ENCODE results near the gene CBARP. TPM values are rescaled to one million over a fixed set of nuclear protein-coding genes. Genes with fewer than 3 reads are reported as not detected.

Gene CBARP
- total and polyA plus RNA-seq, 2 of the 4 experiments (the other 2 are of a cell fraction), result 0.18 to 3.9 TPM

DNA sequence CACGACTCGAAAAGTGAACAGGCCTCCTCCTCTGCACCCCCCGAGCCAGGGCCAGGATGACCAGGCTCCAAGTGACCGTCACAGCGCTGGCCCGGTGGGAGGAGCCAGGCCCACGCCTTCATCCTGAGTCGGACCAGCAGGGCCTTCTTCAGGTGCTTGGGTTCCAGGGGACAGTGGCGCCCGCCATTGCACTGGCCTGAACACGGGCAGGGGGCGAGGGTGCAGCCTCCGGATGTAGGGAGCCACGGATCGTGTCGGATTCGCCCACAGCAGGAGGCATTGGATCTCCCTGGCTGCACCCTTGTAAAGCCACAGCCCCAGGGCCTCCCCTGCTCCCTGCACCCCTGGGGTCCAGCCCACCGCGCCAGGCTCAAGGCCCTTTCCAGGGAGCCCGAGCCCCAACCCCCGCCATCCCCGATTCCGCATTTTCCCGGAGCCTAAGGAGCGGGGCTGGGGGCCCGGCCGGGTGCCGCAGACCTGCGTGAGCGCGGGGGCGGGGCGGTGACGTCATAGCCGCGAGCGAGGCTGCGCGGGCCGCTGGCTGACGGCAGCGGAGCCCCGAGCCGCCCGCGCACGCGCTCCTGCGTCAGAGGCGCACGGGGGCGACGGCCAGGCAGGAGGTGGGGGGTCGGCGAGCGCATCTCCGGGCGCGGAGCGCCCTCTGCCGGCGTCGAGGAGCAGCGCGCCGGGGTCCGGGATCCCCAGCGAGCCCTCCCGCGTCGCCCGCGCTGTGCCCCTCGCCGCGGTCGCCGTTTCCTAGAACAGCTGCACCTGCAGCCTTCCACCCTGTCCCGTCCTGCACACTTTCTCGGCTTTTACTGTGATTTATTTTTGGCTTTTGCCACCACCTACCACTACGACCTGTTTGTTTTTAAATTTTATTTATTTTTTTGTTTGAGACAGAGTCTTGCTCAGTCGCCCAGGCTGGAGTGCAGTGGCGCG is 2.3 kb upstream of the CBARP start:
- Histone ChIP-seq H3K4me3 (ENCODE audit: insufficient read depth, low read depth, low read length) (peak overlapping the region; percentile 45), H3K9me3 (ENCODE audit: control insufficient read depth, insufficient read depth, low read length) (no peaks in the 10 kb centered on the region), H3K4ac (ENCODE audit: low read depth, low read length) (peak overlapping the region; percentile 81), H3K27ac (ENCODE audit: insufficient read depth, low read length) (peak overlapping the region; percentile 65), H3K4me1 (ENCODE audit: control insufficient read depth, insufficient read depth, low read length) (peaks cover 31% of the 10 kb centered on the region), H2BK5ac (ENCODE audit: low read depth, low read length, poor library complexity, severe bottlenecking) (peak overlapping the region; percentile 27), H3K9ac (ENCODE audit: low read depth, low read length) (peak overlapping the region; percentile 69), H4K91ac (ENCODE audit: insufficient read depth, low read depth, low read length) (peak overlapping the region; percentile 74), H3K56ac (ENCODE audit: extremely low read depth, insufficient read depth, low read length) (no peak overlapping the region; the same call in 1 of the 2 replicates), H3K9me1 (ENCODE audit: insufficient read depth, low read length) (no peaks in the 10 kb centered on the region), H3K36me3 (ENCODE audit: control insufficient read depth, insufficient read depth, low read length) (peaks cover 8% of the 10 kb centered on the region; the same call in 1 of the 2 replicates), H3K14ac (replicated peaks; ENCODE audit: low read depth, low read length) (0 out of 2 replicates have a peak overlapping the region, but pooled peaks have one; percentile 30), H3K79me1 (ENCODE audit: low read depth in 1 of 2, low read length in 2 of 2) (peaks cover 14 to 46% of the 10 kb centered on the region in 2 experiments), H4K8ac (ENCODE audit: low read depth in 2 of 2, low read length in 2 of 2) (peak overlapping the region; percentile 64 to 93; a peak in 3 of 4 replicates), H2AK9ac (replicated peaks; ENCODE audit: low read depth, low read length, poor library complexity) (peak overlapping the region; percentile 88), H4K5ac (ENCODE audit: low read depth, low read length) (peak overlapping the region; percentile 65), H2BK20ac (ENCODE audit: low read depth, low read length) (no peak overlapping the region), H3K27me3 (ENCODE audit: control insufficient read depth, insufficient read depth, low read length) (no peaks in the 10 kb centered on the region), H3K23ac (ENCODE audit: low read depth, low read length) (0 out of 2 replicates have a peak overlapping the region, but pooled peaks have one; percentile 92), H3K4me2 (ENCODE audit: low read depth, low read length) (peak overlapping the region; percentile 94), H2AFZ (replicated peaks; ENCODE audit: low read length, poor library complexity) (peak overlapping the region; percentile 95), H3K18ac (ENCODE audit: low read depth, low read length) (no peak overlapping the region; the same call in none of the 2 replicates), H4K20me1 (ENCODE audit: insufficient read depth, low read length) (peaks cover 21% of the 10 kb centered on the region), H2AK5ac (ENCODE audit: low read depth, low read length) (peak overlapping the region; percentile 42), H2BK120ac (ENCODE audit: low read depth, low read length) (peak overlapping the region; percentile 23), H2BK15ac (ENCODE audit: low read depth, low read length) (peak overlapping the region; percentile 54; the same call in 1 of the 3 replicates)
- DNase-seq, result peak; percentile 92
- no TSS peak for BruUV-seq (replicated peaks)
- in situ Hi-C loops (cut with MboI; ENCODE audit: low sequenced_read_pairs) (no loop called here), intact Hi-C loops (cut with micrococcal nuclease) (loop anchor here (2.0 kb wide), 2 partner anchors 231 to 313 kb away; partner anchors contain the start of gene ARID3A), dilution Hi-C loops (cut with HindIII; ENCODE audit: low sequenced_read_pairs, unreplicated experiment) (no loop called here)
- ATAC-seq (ENCODE audit: low read depth), result peak; percentile 52
- WGBS, 2 experiments (ENCODE audit: extremely low coverage in 2 of 2, insufficient read length in 1 of 2), result 4% methylated on average over 54 of the region's 84 CpGs; no CpG with 5 or more reads in 1 of the 2 experiments
- ChIA-PET CTCF (no interaction called here), POLR2A (ENCODE audit: unreplicated experiment) (interaction anchor here (0.7 kb wide), 1 partner anchor 212 kb away, joined by 6 read pairs; no protein-coding TSS in a partner anchor)
- TF ChIP-seq MAZ (IDR thresholded peaks at IDR 0.05; ENCODE audit: borderline replicate concordance, low read depth, low read length), result peak; percentile 95
- peak; percentile 82 for TF ChIP-seq BHLHE40 (IDR thresholded peaks at IDR 0.05; ENCODE audit: low read depth, low read length)
- TF ChIP-seq, protein P1, sequence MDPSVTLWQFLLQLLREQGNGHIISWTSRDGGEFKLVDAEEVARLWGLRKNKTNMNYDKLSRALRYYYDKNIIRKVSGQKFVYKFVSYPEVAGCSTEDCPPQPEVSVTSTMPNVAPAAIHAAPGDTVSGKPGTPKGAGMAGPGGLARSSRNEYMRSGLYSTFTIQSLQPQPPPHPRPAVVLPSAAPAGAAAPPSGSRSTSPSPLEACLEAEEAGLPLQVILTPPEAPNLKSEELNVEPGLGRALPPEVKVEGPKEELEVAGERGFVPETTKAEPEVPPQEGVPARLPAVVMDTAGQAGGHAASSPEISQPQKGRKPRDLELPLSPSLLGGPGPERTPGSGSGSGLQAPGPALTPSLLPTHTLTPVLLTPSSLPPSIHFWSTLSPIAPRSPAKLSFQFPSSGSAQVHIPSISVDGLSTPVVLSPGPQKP (IDR thresholded peaks at IDR 0.05; ENCODE audit: borderline replicate concordance, low read depth, low read length), result no peak
- TF ChIP-seq POLR2A (IDR thresholded peaks at IDR 0.05; ENCODE audit: low read depth, low read length), result peak; percentile 63
- TF ChIP-seq FOS (IDR thresholded peaks at IDR 0.05; ENCODE audit: low read depth, low read length), result peak; percentile 60
- no peak for TF ChIP-seq RFX5 (IDR thresholded peaks at IDR 0.05; ENCODE audit: low read depth, low read length)
- TF ChIP-seq MAFK (IDR thresholded peaks at IDR 0.05; ENCODE audit: low read depth, low read length), result no peak
- TF ChIP-seq, protein P2, sequence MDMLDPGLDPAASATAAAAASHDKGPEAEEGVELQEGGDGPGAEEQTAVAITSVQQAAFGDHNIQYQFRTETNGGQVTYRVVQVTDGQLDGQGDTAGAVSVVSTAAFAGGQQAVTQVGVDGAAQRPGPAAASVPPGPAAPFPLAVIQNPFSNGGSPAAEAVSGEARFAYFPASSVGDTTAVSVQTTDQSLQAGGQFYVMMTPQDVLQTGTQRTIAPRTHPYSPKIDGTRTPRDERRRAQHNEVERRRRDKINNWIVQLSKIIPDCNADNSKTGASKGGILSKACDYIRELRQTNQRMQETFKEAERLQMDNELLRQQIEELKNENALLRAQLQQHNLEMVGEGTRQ (IDR thresholded peaks at IDR 0.05; ENCODE audit: low read depth, low read length), result peak; percentile 48; the same call in 1 of the 2 replicates
- peak; percentile 70 for TF ChIP-seq SMC3 (IDR thresholded peaks at IDR 0.05; ENCODE audit: low read depth, low read length)
- TF ChIP-seq NFE2L2 (IDR thresholded peaks at IDR 0.05; ENCODE audit: low read depth, low read length), result no peak; the same call in 1 of the 2 replicates
- TF ChIP-seq RAD21 (IDR thresholded peaks at IDR 0.05; ENCODE audit: low read length), result peak; percentile 92
- no peak for TF ChIP-seq CEBPB (IDR thresholded peaks at IDR 0.05; ENCODE audit: low read depth, low read length)
- TF ChIP-seq RCOR1 (IDR thresholded peaks at IDR 0.05; ENCODE audit: insufficient replicate concordance, low read length), result no peak
